Neuronal stem cell (in vitro differentiated cells): Measurements from ENCODE around the gene ACAT2.

ENCODE experiments used
- DNase-seq: peaks from one replicate; pipeline ENCODE4 v3.0.0-alpha.2; 2013; ENCODE audit warnings: low spot score
- H2AFZ ChIP-seq: one replicate; pipeline ENCODE4 v1.6.1; 2013; ENCODE audit warnings: mild to moderate bottlenecking, low read length, inconsistent platforms
- H2AK5ac ChIP-seq: 2 replicates; pipeline ENCODE4 v1.6.1; 2013; ENCODE audit warnings: low read depth, mild to moderate bottlenecking, inconsistent platforms, low read length, moderate library complexity, mixed read lengths
- H2BK120ac ChIP-seq: 2 replicates; pipeline ENCODE4 v1.6.1; 2013; ENCODE audit warnings: low read depth, mild to moderate bottlenecking, inconsistent platforms, low read length, moderate library complexity, mixed read lengths
- H2BK12ac ChIP-seq: one replicate; pipeline ENCODE4 v1.6.1; 2013; ENCODE audit warnings: low read length, inconsistent platforms
- H2BK15ac ChIP-seq: 2 replicates; pipeline ENCODE4 v1.6.1; 2013; ENCODE audit warnings: mild to moderate bottlenecking, low read length, inconsistent platforms, mixed read lengths
- H2BK5ac ChIP-seq: one replicate; pipeline ENCODE4 v1.6.1; 2013; ENCODE audit warnings: inconsistent platforms, mild to moderate bottlenecking, low read length, moderate library complexity
- H3K14ac ChIP-seq: one replicate; pipeline ENCODE4 v1.6.1; 2013; ENCODE audit warnings: low read length, inconsistent platforms
- H3K18ac ChIP-seq: 2 replicates; pipeline ENCODE4 v1.6.1; 2013; ENCODE audit warnings: low read length, inconsistent platforms
- H3K23ac ChIP-seq: 2 replicates; pipeline ENCODE4 v1.6.1; 2013; ENCODE audit warnings: low read depth, mild to moderate bottlenecking, mixed read lengths, low read length, inconsistent platforms; ENCODE audit not compliant: poor library complexity
- H3K27ac ChIP-seq: replicated peaks from 3 replicates; pipeline ENCODE4 v1.5.1; 2013; ENCODE audit warnings: low read length, inconsistent platforms
- H3K27me3 ChIP-seq, 3 experiments: 2 replicates each; pipeline ENCODE4 v1.6.1; 2013; ENCODE audit warnings: low read length in 3 of 3, mild to moderate bottlenecking in 2 of 3, inconsistent platforms in 1 of 3, low read depth in 1 of 3, mixed read lengths in 1 of 3, moderate library complexity in 1 of 3; ENCODE audit not compliant: control insufficient read depth in 3 of 3, insufficient read depth in 3 of 3
- H3K36me3 ChIP-seq, 2 donors: replicated peaks in 1 of 2; 2 replicates each; pipeline ENCODE4 v1.6.1; 2013; ENCODE audit warnings: low read length in 2 of 2; ENCODE audit not compliant: control insufficient read depth in 2 of 2, insufficient read depth in 2 of 2
- H3K4ac ChIP-seq: 2 replicates; pipeline ENCODE4 v1.6.1; 2013; ENCODE audit warnings: inconsistent platforms, mild to moderate bottlenecking, low read length, moderate library complexity
- H3K4me1 ChIP-seq, 2 donors: 1 replicate in 1 of 2; 2 replicates in 1 of 2; pipeline ENCODE4 v1.6.1; 2013; ENCODE audit warnings: low read length in 2 of 2, low read depth in 1 of 2; ENCODE audit not compliant: control insufficient read depth in 2 of 2, insufficient read depth in 1 of 2
- H3K4me2 ChIP-seq: one replicate; pipeline ENCODE4 v1.6.1; 2013; ENCODE audit warnings: mild to moderate bottlenecking, low read length, inconsistent platforms; ENCODE audit not compliant: insufficient read depth, poor library complexity, severe bottlenecking
- H3K4me3 ChIP-seq, 2 donors: 2 replicates each; pipeline ENCODE4 v1.5.1; 2013; ENCODE audit warnings: low read length in 2 of 2, mild to moderate bottlenecking in 2 of 2, inconsistent platforms in 1 of 2, moderate library complexity in 1 of 2
- H3K79me1 ChIP-seq: one replicate; pipeline ENCODE4 v1.6.1; 2013; ENCODE audit warnings: low read depth, mild to moderate bottlenecking, inconsistent platforms, low read length, moderate library complexity
- H3K9ac ChIP-seq: one replicate; pipeline ENCODE4 v1.6.1; 2013; ENCODE audit warnings: mild to moderate bottlenecking, low read depth, low read length, inconsistent platforms; ENCODE audit not compliant: poor library complexity
- H3K9me3 ChIP-seq, 2 donors: replicated peaks in 1 of 2; 2 replicates each; pipeline versions ENCODE3 to v1.6.1; 2013; ENCODE audit warnings: low read length in 2 of 2, mild to moderate bottlenecking in 2 of 2, inconsistent platforms in 1 of 2, low read depth in 1 of 2, mixed read lengths in 1 of 2, moderate library complexity in 1 of 2; ENCODE audit not compliant: control insufficient read depth in 2 of 2, insufficient read depth in 1 of 2
- H4K8ac ChIP-seq: one replicate; pipeline ENCODE4 v1.6.1; 2013; ENCODE audit warnings: low read depth, mild to moderate bottlenecking, inconsistent platforms, low read length, moderate library complexity
- H4K91ac ChIP-seq: one replicate; pipeline ENCODE4 v1.6.1; 2013; ENCODE audit warnings: low read length, low read depth, mild to moderate bottlenecking, inconsistent platforms; ENCODE audit not compliant: poor library complexity
- WGBS, 2 donors: extraction: QIAGEN DNeasy Blood & Tissue Kit; methylation state at CpG; one replicate each; pipeline ENCODE4 v1.1.7; 2013; ENCODE audit warnings: missing lambda C conversion rate in 2 of 2, mixed read lengths in 1 of 2; ENCODE audit not compliant: insufficient read length in 2 of 2, insufficient replicate concordance in 1 of 2; ENCODE audit errors: extremely low coverage in 2 of 2; 5-methylcytosine and 5-hydroxymethylcytosine counted together

The ACAT2 gene

DNA sequence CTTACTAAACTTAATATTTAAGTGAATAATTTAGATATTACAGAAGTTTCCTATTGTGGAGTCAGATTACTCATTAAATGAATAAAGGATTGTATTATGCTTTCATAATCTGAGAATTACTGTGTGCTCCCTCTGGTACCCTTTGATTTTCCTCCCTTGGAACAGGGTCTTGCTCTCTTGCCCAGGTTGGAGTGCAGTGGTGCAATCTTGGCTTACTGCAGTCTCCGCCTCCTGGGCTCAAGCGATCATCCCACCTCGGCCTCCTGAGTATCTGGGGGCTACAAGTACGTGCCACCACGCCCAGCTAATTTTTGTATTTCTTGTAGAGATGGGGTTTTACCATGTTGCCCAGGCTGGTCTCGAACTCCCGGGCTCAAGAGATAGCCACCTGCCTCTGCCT lies 24.9 kb upstream of the ACAT2 start:
- Histone ChIP-seq H3K9ac (no peak overlapping the region), H2BK5ac (no peak overlapping the region), H2BK15ac (no peak overlapping the region), H3K27me3 (no peaks in the 10 kb centered on the region), H2BK120ac (no peak overlapping the region), H3K4ac (no peak overlapping the region), H2AFZ (no peak overlapping the region), H3K27ac (no peak overlapping the region), H4K91ac (no peak overlapping the region), H2AK5ac (no peak overlapping the region), H3K79me1 (peaks cover 4% of the 10 kb centered on the region), H3K4me2 (no peak overlapping the region), H3K23ac (no peak overlapping the region), H3K18ac (no peak overlapping the region), H3K14ac (no peak overlapping the region), H3K9me3 (peaks cover 0 to 3% of the 10 kb centered on the region in 2 donors), H3K36me3 (peaks cover 7 to 96% of the 10 kb centered on the region in 2 donors), H2BK12ac (no peak overlapping the region), H3K4me1 (no peaks in the 10 kb centered on the region), H4K8ac (peak overlapping the region; percentile 43), H3K4me3 (no peak overlapping the region)
- no CpG with 5 or more reads among the region's 7 CpGs for WGBS, 2 donors
- no peak for DNase-seq

- Histone ChIP-seq H3K4me3 (no peak overlapping the region), H3K79me1 (peaks cover 4% of the 10 kb centered on the region), H2BK12ac (no peak overlapping the region), H3K36me3 (peaks cover 14 to 96% of the 10 kb centered on the region in 2 donors), H3K4ac (no peak overlapping the region), H3K23ac (no peak overlapping the region), H4K8ac (no peak overlapping the region), H2AFZ (no peak overlapping the region), H3K27me3 (no peaks in the 10 kb centered on the region), H2BK15ac (no peak overlapping the region), H3K18ac (no peak overlapping the region), H3K4me1 (no peaks in the 10 kb centered on the region), H3K4me2 (no peak overlapping the region), H2BK120ac (no peak overlapping the region), H3K9me3 (no peaks in the 10 kb centered on the region), H3K14ac (no peak overlapping the region), H3K9ac (no peak overlapping the region), H4K91ac (no peak overlapping the region), H3K27ac (no peak overlapping the region), H2AK5ac (no peak overlapping the region), H2BK5ac (no peak overlapping the region)
- DNase-seq: no peak
- no CpG with 5 or more reads among the region's 3 CpGs for WGBS, 2 donors
These were observed 22.5 kb upstream of the ACAT2 start for GRCh38 chr6:159739341-159739740.

GRCh38 chr6:159742165-159742564 lies 19.7 kb upstream of the ACAT2 start:
- no peak overlapping the region for H3K9ac ChIP-seq
- no peak overlapping the region for H3K27ac ChIP-seq
- H3K36me3 ChIP-seq: peaks cover 28 to 100% of the 10 kb centered on the region in 2 donors
- peaks cover 3% of the 10 kb centered on the region for H3K79me1 ChIP-seq
- H2BK12ac ChIP-seq: no peak overlapping the region
- H3K4me1 ChIP-seq: no peaks in the 10 kb centered on the region
- H3K9me3 ChIP-seq: no peaks in the 10 kb centered on the region
- no peak for DNase-seq
- no peak overlapping the region for H3K4ac ChIP-seq
- H3K23ac ChIP-seq: no peak overlapping the region
- no peak overlapping the region for H2BK120ac ChIP-seq
- no peak overlapping the region for H2AK5ac ChIP-seq
- no peak overlapping the region for H2BK5ac ChIP-seq
- H3K4me2 ChIP-seq: no peak overlapping the region
- no CpG with 5 or more reads among the region's 1 CpG for WGBS, 2 donors
- no peaks in the 10 kb centered on the region for H3K27me3 ChIP-seq
- no peak overlapping the region for H3K18ac ChIP-seq
- no peak overlapping the region for H2BK15ac ChIP-seq
- no peak overlapping the region for H4K8ac ChIP-seq
- H3K4me3 ChIP-seq: no peak overlapping the region
- H3K14ac ChIP-seq: no peak overlapping the region
- H4K91ac ChIP-seq: no peak overlapping the region
- no peak overlapping the region for H2AFZ ChIP-seq

- no peaks in the 10 kb centered on the region for H3K79me1 ChIP-seq
- no peak overlapping the region for H3K4me3 ChIP-seq
- H2BK5ac ChIP-seq: no peak overlapping the region
- H3K23ac ChIP-seq: no peak overlapping the region
- H3K18ac ChIP-seq: no peak overlapping the region
- H3K14ac ChIP-seq: no peak overlapping the region
- no peaks in the 10 kb centered on the region for H3K4me1 ChIP-seq
- no peak overlapping the region for H2BK120ac ChIP-seq
- WGBS, 2 donors: no CpG with 5 or more reads among the region's 7 CpGs
- H4K91ac ChIP-seq: no peak overlapping the region
- H3K4me2 ChIP-seq: no peak overlapping the region
- H2AFZ ChIP-seq: no peak overlapping the region
- no peak overlapping the region for H3K4ac ChIP-seq
- DNase-seq: no peak
- H2BK15ac ChIP-seq: no peak overlapping the region
- no peak overlapping the region for H2AK5ac ChIP-seq
- no peak overlapping the region for H3K27ac ChIP-seq
- H4K8ac ChIP-seq: no peak overlapping the region
- no peak overlapping the region for H2BK12ac ChIP-seq
- peaks cover 32 to 100% of the 10 kb centered on the region in 2 donors for H3K36me3 ChIP-seq
- H3K27me3 ChIP-seq: no peaks in the 10 kb centered on the region
- no peaks in the 10 kb centered on the region for H3K9me3 ChIP-seq
- H3K9ac ChIP-seq: no peak overlapping the region
These were observed 16.8 kb upstream of the ACAT2 start for GRCh38 chr6:159745081-159745480.
